GM21447 (cell line): ENCODE results near the gene TCF12.

Source experiments
- ATAC-seq: cut with Tn5 transposase; IDR thresholded peaks from one replicate; pipeline ENCODE4 v1.9.1; 2021; ENCODE audit not compliant: unreplicated experiment

Gene TCF12

GRCh38 chr15:57235873-57236272, 317.4 kb downstream of the TCF12 start:
- no peak for ATAC-seq

GRCh38 chr15:57236561-57237300, 318.3 kb downstream of the TCF12 start:
- ATAC-seq: no peak

GRCh38 chr15:57237301-57237642, 318.8 kb downstream of the TCF12 start:
- no peak for ATAC-seq

- ATAC-seq: no peak
Observed at GRCh38 chr15:57237676-57238075, 319.2 kb downstream of the TCF12 start.

- no peak for ATAC-seq
Observed at GRCh38 chr15:57245130-57245529, 326.7 kb downstream of the TCF12 start.

GRCh38 chr15:57245714-57246113, 327.3 kb downstream of the TCF12 start:
- ATAC-seq: no peak

GRCh38 chr15:57248074-57248473, 329.6 kb downstream of the TCF12 start:
- no peak for ATAC-seq

GRCh38 chr15:57251308-57251707, 332.9 kb downstream of the TCF12 start:
- no peak for ATAC-seq

GRCh38 chr15:57251941-57252340, 333.5 kb downstream of the TCF12 start:
- no peak for ATAC-seq

GRCh38 chr15:57253082-57253481, 334.6 kb downstream of the TCF12 start:
- no peak for ATAC-seq

GRCh38 chr15:57253500-57253899, 335.1 kb downstream of the TCF12 start:
- no peak for ATAC-seq

GRCh38 chr15:57255751-57256341, 337.4 kb downstream of the TCF12 start:
- no peak for ATAC-seq

GRCh38 chr15:57256939-57257338, 338.5 kb downstream of the TCF12 start:
- no peak for ATAC-seq

GRCh38 chr15:57259568-57260040, 341.2 kb downstream of the TCF12 start:
- ATAC-seq: no peak

GRCh38 chr15:57263520-57263919, 345.1 kb downstream of the TCF12 start:
- no peak for ATAC-seq

GRCh38 chr15:57272771-57273357, 354.4 kb downstream of the TCF12 start:
- no peak for ATAC-seq

GRCh38 chr15:57273402-57273801, 355.0 kb downstream of the TCF12 start:
- ATAC-seq: no peak

- no peak for ATAC-seq
Observed at GRCh38 chr15:57278439-57278838, 360.0 kb downstream of the TCF12 start.

GRCh38 chr15:57280464-57280863, 362.0 kb downstream of the TCF12 start:
- no peak for ATAC-seq

- peak; percentile 60 for ATAC-seq
Observed at GRCh38 chr15:57281321-57281720, 362.9 kb downstream of the TCF12 start.

GRCh38 chr15:57282686-57283085, 364.2 kb downstream of the TCF12 start:
- no peak for ATAC-seq

- peak; percentile 2 for ATAC-seq
Observed at GRCh38 chr15:57283774-57284503, 365.5 kb downstream of the TCF12 start.
